HG02938 (cell line): ENCODE results near the gene ASPA.

Source experiments
- ATAC-seq: cut with Tn5 transposase; IDR thresholded peaks from one replicate; pipeline ENCODE4 v1.9.1; 2021; ENCODE audit warnings: mild to moderate bottlenecking, moderate library complexity; ENCODE audit not compliant: unreplicated experiment

Gene ASPA

GRCh38 chr17:3532859-3533142 is 57.0 kb downstream of the ASPA start:
- ATAC-seq = no peak

- ATAC-seq = no peak
Measured at GRCh38 chr17:3533752-3534151, 58.0 kb downstream of the ASPA start.

- no peak for ATAC-seq
Measured at GRCh38 chr17:3534881-3535252, 59.1 kb downstream of the ASPA start.

GRCh38 chr17:3535253-3535995 is 59.6 kb downstream of the ASPA start:
- peak; percentile 64 for ATAC-seq

- ATAC-seq = no peak
Measured at GRCh38 chr17:3536716-3537115, 60.9 kb downstream of the ASPA start.

- no peak for ATAC-seq
Measured at GRCh38 chr17:3539881-3540540, 64.2 kb downstream of the ASPA start.

GRCh38 chr17:3542410-3543088 is 66.8 kb downstream of the ASPA start:
- ATAC-seq = no peak

- ATAC-seq = no peak
Measured at GRCh38 chr17:3543453-3543852, 67.7 kb downstream of the ASPA start.

GRCh38 chr17:3544365-3544764 is 68.6 kb downstream of the ASPA start:
- ATAC-seq = no peak

- ATAC-seq = no peak
Measured at GRCh38 chr17:3545151-3545550, 69.4 kb downstream of the ASPA start.

GRCh38 chr17:3546521-3546920 is 70.7 kb downstream of the ASPA start:
- no peak for ATAC-seq

GRCh38 chr17:3546997-3547396 is 71.2 kb downstream of the ASPA start:
- no peak for ATAC-seq

- no peak for ATAC-seq
Measured at GRCh38 chr17:3547628-3548027, 71.8 kb downstream of the ASPA start.

GRCh38 chr17:3549610-3550162 is 73.9 kb downstream of the ASPA start:
- no peak for ATAC-seq

- ATAC-seq = no peak
Measured at GRCh38 chr17:3551189-3551588, 75.4 kb downstream of the ASPA start.

GRCh38 chr17:3552916-3553315 is 77.1 kb downstream of the ASPA start:
- ATAC-seq = no peak
